Trophoblast cell (in vitro differentiated cells and primary cell): ENCODE measurements around the gene RSPO4.

ENCODE experiments used
- DNase-seq, 2 donors: peaks; one replicate each; pipeline ENCODE4 v3.0.0-alpha.2; 2016
- H2AFZ ChIP-seq: 2 replicates; pipeline ENCODE4 v1.6.1; 2013; ENCODE audit warnings: low read length, moderate library complexity, mild to moderate bottlenecking; ENCODE audit not compliant: insufficient read depth, poor library complexity
- H2AK5ac ChIP-seq: 2 replicates; pipeline ENCODE4 v1.6.1; 2013; ENCODE audit warnings: mild to moderate bottlenecking, low read length
- H2BK120ac ChIP-seq: 2 replicates; pipeline ENCODE4 v1.6.1; 2013; ENCODE audit warnings: low read length, mild to moderate bottlenecking, moderate library complexity; ENCODE audit not compliant: insufficient read depth, poor library complexity
- H2BK12ac ChIP-seq: 2 replicates; pipeline ENCODE4 v1.6.1; 2013; ENCODE audit warnings: mild to moderate bottlenecking, low read length, moderate library complexity
- H2BK5ac ChIP-seq: 2 replicates; pipeline ENCODE4 v1.6.1; 2013; ENCODE audit warnings: low read length, low read depth, moderate library complexity, mild to moderate bottlenecking; ENCODE audit not compliant: poor library complexity
- H3K14ac ChIP-seq: 2 replicates; pipeline ENCODE4 v1.6.1; 2013; ENCODE audit warnings: mild to moderate bottlenecking, low read length
- H3K18ac ChIP-seq: 2 replicates; pipeline ENCODE4 v1.6.1; 2013; ENCODE audit warnings: mild to moderate bottlenecking, low read length
- H3K23ac ChIP-seq: 2 replicates; pipeline ENCODE4 v1.6.1; 2013; ENCODE audit warnings: low read length
- H3K27ac ChIP-seq: 2 replicates; pipeline ENCODE4 v1.5.1; 2013; ENCODE audit warnings: low read depth, mild to moderate bottlenecking, inconsistent platforms, low read length, moderate library complexity
- H3K27me3 ChIP-seq: 2 replicates; pipeline ENCODE4 v1.6.1; 2013; ENCODE audit warnings: inconsistent platforms, mild to moderate bottlenecking, low read length, moderate library complexity; ENCODE audit not compliant: insufficient read depth
- H3K36me3 ChIP-seq, 2 experiments: 1 replicate in 1 of 2; 2 replicates in 1 of 2; pipeline ENCODE4 v1.6.1; 2013; ENCODE audit warnings: low read length in 2 of 2, mild to moderate bottlenecking in 2 of 2, moderate library complexity in 1 of 2; ENCODE audit not compliant: insufficient read depth in 2 of 2, control insufficient read depth in 1 of 2
- H3K4ac ChIP-seq: 2 replicates; pipeline ENCODE4 v1.6.1; 2013; ENCODE audit warnings: low read depth, mild to moderate bottlenecking, low read length, moderate library complexity
- H3K4me1 ChIP-seq, 2 experiments: 1 replicate in 1 of 2; 2 replicates in 1 of 2; pipeline ENCODE4 v1.6.1; 2013; ENCODE audit warnings: low read length in 2 of 2, mild to moderate bottlenecking in 2 of 2, moderate library complexity in 1 of 2; ENCODE audit not compliant: insufficient read depth in 2 of 2, control insufficient read depth in 1 of 2
- H3K4me2 ChIP-seq: 2 replicates; pipeline ENCODE4 v1.6.1; 2013; ENCODE audit warnings: inconsistent platforms, mild to moderate bottlenecking, low read length, moderate library complexity
- H3K4me3 ChIP-seq: 2 replicates; pipeline ENCODE4 v1.5.1; 2013; ENCODE audit warnings: mild to moderate bottlenecking, low read depth, low read length, inconsistent platforms
- H3K79me1 ChIP-seq: one replicate; pipeline ENCODE4 v1.6.1; 2013; ENCODE audit warnings: low read length
- H3K79me2 ChIP-seq: 2 replicates; pipeline ENCODE4 v1.6.1; 2013; ENCODE audit warnings: low read length, mild to moderate bottlenecking; ENCODE audit not compliant: control insufficient read depth, insufficient read depth, poor library complexity
- H3K9ac ChIP-seq: 2 replicates; pipeline ENCODE4 v1.6.1; 2013; ENCODE audit warnings: mild to moderate bottlenecking, low read length
- H3K9me3 ChIP-seq: 2 replicates; pipeline ENCODE4 v1.6.1; 2013; ENCODE audit warnings: low read depth, mild to moderate bottlenecking, control low read depth, inconsistent platforms, low read length; ENCODE audit not compliant: insufficient read depth
- H4K12ac ChIP-seq: 2 replicates; pipeline ENCODE4 v1.6.1; 2013; ENCODE audit warnings: low read depth, mild to moderate bottlenecking, low read length, moderate library complexity
- H4K8ac ChIP-seq: 2 replicates; pipeline ENCODE4 v1.6.1; 2013; ENCODE audit warnings: low read depth, mild to moderate bottlenecking, low read length, moderate library complexity
- H4K91ac ChIP-seq: one replicate; pipeline ENCODE4 v1.6.1; 2013; ENCODE audit warnings: low read depth, mild to moderate bottlenecking, low read length, moderate library complexity
- WGBS: extraction: QIAGEN DNeasy Blood & Tissue Kit; methylation state at CpG from one replicate; pipeline ENCODE4 v1.1.7; 2013; ENCODE audit warnings: missing lambda C conversion rate; ENCODE audit not compliant: insufficient read length, insufficient coverage; ENCODE audit errors: extremely low coverage; 5-methylcytosine and 5-hydroxymethylcytosine counted together

The RSPO4 gene

GRCh38 chr20:926670-927069 is 75.4 kb downstream of the RSPO4 start:
- H3K4ac ChIP-seq = no peak overlapping the region
- H3K4me3 ChIP-seq = no peak overlapping the region
- no peaks in the 10 kb centered on the region for H3K36me3 ChIP-seq
- no peak overlapping the region for H3K23ac ChIP-seq
- no peak overlapping the region for H2BK120ac ChIP-seq
- H3K9ac ChIP-seq = no peak overlapping the region
- H3K79me2 ChIP-seq = no peaks in the 10 kb centered on the region
- no peaks in the 10 kb centered on the region for H3K79me1 ChIP-seq
- no peak overlapping the region for H2BK5ac ChIP-seq
- no peak overlapping the region for H2BK12ac ChIP-seq
- H3K27ac ChIP-seq = no peak overlapping the region
- no peak overlapping the region for H2AK5ac ChIP-seq
- no peaks in the 10 kb centered on the region for H3K27me3 ChIP-seq
- DNase-seq = no peak
- H4K91ac ChIP-seq = no peak overlapping the region
- H3K18ac ChIP-seq = no peak overlapping the region
- no CpG with 5 or more reads among the region's 6 CpGs for WGBS
- no peaks in the 10 kb centered on the region for H3K4me1 ChIP-seq
- no peak overlapping the region for H4K8ac ChIP-seq
- H3K14ac ChIP-seq = no peak overlapping the region
- no peaks in the 10 kb centered on the region for H3K9me3 ChIP-seq
- H4K12ac ChIP-seq = no peak overlapping the region
- H2AFZ ChIP-seq = no peak overlapping the region
- H3K4me2 ChIP-seq = no peak overlapping the region

GRCh38 chr20:925516-925915 is 76.6 kb downstream of the RSPO4 start:
- no CpG with 5 or more reads among the region's 9 CpGs for WGBS
- no peak overlapping the region for H4K12ac ChIP-seq

GRCh38 chr20:924639-925038 is 77.5 kb downstream of the RSPO4 start:
- DNase-seq = no peak

More at GRCh38 chr20:925516-925915, 76.6 kb downstream of the RSPO4 start:
- no peak overlapping the region for H3K9ac ChIP-seq
- DNase-seq = no peak
- no peak overlapping the region for H3K27ac ChIP-seq
- H3K4me3 ChIP-seq = no peak overlapping the region
- no peak overlapping the region for H3K4me2 ChIP-seq
- no peak overlapping the region for H3K23ac ChIP-seq
- no peak overlapping the region for H2BK12ac ChIP-seq
- H3K79me2 ChIP-seq = no peaks in the 10 kb centered on the region
- H2BK120ac ChIP-seq = no peak overlapping the region
- H3K14ac ChIP-seq = no peak overlapping the region
- H2BK5ac ChIP-seq = no peak overlapping the region
- no peak overlapping the region for H2AK5ac ChIP-seq
- no peak overlapping the region for H4K91ac ChIP-seq
- no peaks in the 10 kb centered on the region for H3K79me1 ChIP-seq
- no peak overlapping the region for H4K8ac ChIP-seq
- H3K4ac ChIP-seq = no peak overlapping the region
- no peak overlapping the region for H2AFZ ChIP-seq
- no peak overlapping the region for H3K18ac ChIP-seq
- no peaks in the 10 kb centered on the region for H3K4me1 ChIP-seq
- no peaks in the 10 kb centered on the region for H3K27me3 ChIP-seq
- H3K9me3 ChIP-seq = no peaks in the 10 kb centered on the region
- H3K36me3 ChIP-seq = no peaks in the 10 kb centered on the region

GRCh38 chr20:922781-923180 is 79.3 kb downstream of the RSPO4 start:
- Histone ChIP-seq H3K9me3 (no peaks in the 10 kb centered on the region), H3K27ac (no peak overlapping the region), H3K23ac (no peak overlapping the region), H2BK12ac (no peak overlapping the region), H4K12ac (no peak overlapping the region), H3K4me2 (no peak overlapping the region), H3K9ac (no peak overlapping the region), H3K79me2 (no peaks in the 10 kb centered on the region), H3K36me3 (no peaks in the 10 kb centered on the region), H2BK5ac (no peak overlapping the region), H3K14ac (no peak overlapping the region), H2BK120ac (no peak overlapping the region), H3K18ac (no peak overlapping the region), H4K91ac (no peak overlapping the region), H4K8ac (no peak overlapping the region), H3K27me3 (no peaks in the 10 kb centered on the region), H3K4me1 (peaks cover 4 to 5% of the 10 kb centered on the region in 2 experiments), H3K79me1 (no peaks in the 10 kb centered on the region), H2AK5ac (no peak overlapping the region), H2AFZ (no peak overlapping the region), H3K4ac (no peak overlapping the region), H3K4me3 (no peak overlapping the region)
- no peak for DNase-seq
- WGBS = no CpG with 5 or more reads among the region's 4 CpGs

More at GRCh38 chr20:924639-925038, 77.5 kb downstream of the RSPO4 start:
- no peak overlapping the region for H3K23ac ChIP-seq
- no peak overlapping the region for H4K8ac ChIP-seq
- H4K91ac ChIP-seq = no peak overlapping the region
- H3K27me3 ChIP-seq = no peaks in the 10 kb centered on the region
- no peaks in the 10 kb centered on the region for H3K36me3 ChIP-seq
- H2AK5ac ChIP-seq = no peak overlapping the region
- H2BK5ac ChIP-seq = no peak overlapping the region
- peaks cover 3% of the 10 kb centered on the region in 2 experiments for H3K4me1 ChIP-seq
- H3K79me1 ChIP-seq = no peaks in the 10 kb centered on the region
- H3K4ac ChIP-seq = no peak overlapping the region
- H3K9ac ChIP-seq = no peak overlapping the region
- H3K14ac ChIP-seq = no peak overlapping the region
- no peak overlapping the region for H3K4me2 ChIP-seq
- no peak overlapping the region for H2AFZ ChIP-seq
- H3K79me2 ChIP-seq = no peaks in the 10 kb centered on the region
- no peak overlapping the region for H2BK12ac ChIP-seq
- H4K12ac ChIP-seq = no peak overlapping the region
- no peak overlapping the region for H3K27ac ChIP-seq
- H2BK120ac ChIP-seq = no peak overlapping the region
- H3K9me3 ChIP-seq = no peaks in the 10 kb centered on the region
- no peak overlapping the region for H3K4me3 ChIP-seq
- H3K18ac ChIP-seq = no peak overlapping the region
